ENCODE results near the gene NFATC4.

The NFATC4 gene

DNA sequence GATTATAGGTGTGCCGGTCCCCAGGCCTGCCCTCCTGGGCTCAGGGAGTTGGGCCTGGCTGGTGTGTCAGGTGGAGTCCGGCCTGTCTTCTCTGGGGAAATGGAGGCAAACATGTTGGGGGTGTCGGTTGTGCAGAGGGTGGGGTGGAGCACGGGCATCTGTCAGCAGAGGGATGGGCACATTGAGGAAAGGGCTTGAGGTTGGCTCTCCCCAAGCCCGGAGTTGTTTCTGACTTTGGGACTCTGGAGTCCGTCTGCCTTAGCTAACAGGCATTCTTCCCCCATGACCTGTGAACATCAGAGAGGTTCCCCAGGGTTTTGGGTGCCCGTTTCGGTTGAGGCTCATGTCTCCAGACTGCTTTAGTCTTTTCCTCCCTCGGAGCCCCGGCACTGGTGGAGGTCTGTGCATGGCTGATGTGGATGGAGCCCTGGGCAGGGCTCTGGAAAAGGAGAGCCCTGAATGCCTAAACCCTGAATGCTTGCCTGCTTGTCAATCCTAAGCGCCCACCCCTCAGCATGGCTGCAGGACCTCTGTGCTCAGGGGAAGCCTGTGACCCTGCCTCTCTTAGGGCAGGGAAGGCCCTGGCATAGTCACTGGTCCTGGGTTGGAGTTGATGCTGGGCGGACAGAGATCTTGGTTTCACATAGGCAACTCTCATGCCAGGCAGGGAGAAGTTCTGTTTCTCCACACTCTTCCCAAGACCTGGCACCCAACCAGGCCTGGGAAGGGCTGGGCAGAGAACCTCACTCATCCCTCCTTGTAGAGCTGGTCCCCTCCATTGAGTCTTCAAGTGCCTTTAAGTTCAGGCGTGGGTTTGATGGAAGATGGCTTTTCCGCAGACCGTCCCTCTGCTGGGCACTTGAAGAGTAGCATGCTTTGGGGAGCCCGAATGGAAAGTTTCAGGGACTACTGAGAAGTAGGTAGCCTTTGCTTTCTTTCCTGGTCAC lies 43.7 kb downstream of the NFATC4 start:
- DNase-seq, result no peak

DNA sequence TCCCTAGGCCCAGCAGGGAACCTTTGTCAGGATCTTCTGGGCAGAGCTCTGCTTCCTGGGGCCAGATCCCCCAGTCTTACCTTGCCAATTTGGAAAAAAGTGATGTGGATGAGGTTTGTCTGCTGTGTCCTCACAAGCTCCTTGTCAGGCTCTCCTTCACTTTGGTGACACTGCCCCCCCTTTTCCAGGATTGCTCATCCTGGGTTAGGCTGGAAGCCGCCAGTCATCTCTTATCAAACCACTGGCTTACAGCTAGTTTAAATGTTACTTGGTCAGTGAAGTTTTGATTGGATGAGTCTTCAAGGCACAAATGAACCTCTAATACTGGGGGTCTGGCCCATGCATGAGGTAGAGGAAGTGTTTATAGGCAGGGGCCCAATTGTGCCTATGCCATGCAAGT lies 46.1 kb downstream of the NFATC4 start:
- no peak for DNase-seq

DNA sequence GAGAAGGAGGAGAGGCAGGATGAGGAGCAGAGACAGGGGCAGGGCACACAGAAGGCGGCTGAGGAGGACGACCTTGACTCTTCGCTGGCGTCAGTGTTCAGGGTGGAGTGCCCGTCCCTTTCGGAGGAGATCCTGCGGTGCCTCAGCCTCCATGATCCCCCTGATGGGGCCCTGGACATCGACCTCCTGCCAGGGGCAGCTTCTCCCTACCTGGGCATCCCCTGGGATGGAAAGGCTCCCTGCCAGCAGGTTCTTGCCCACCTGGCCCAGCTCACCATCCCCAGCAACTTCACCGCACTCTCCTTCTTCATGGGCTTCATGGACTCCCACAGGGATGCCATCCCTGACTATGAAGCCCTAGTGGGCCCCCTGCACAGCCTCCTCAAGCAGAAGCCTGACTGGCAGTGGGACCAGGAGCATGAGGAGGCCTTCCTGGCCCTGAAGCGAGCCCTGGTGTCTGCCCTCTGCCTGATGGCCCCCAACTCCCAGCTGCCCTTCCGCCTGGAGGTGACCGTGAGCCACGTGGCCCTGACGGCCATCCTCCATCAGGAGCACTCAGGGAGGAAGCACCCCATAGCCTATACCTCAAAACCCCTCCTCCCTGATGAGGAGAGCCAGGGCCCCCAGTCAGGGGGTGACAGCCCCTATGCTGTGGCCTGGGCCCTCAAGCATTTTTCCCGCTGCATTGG lies 46.9 kb downstream of the NFATC4 start:
- no peak for DNase-seq

DNA sequence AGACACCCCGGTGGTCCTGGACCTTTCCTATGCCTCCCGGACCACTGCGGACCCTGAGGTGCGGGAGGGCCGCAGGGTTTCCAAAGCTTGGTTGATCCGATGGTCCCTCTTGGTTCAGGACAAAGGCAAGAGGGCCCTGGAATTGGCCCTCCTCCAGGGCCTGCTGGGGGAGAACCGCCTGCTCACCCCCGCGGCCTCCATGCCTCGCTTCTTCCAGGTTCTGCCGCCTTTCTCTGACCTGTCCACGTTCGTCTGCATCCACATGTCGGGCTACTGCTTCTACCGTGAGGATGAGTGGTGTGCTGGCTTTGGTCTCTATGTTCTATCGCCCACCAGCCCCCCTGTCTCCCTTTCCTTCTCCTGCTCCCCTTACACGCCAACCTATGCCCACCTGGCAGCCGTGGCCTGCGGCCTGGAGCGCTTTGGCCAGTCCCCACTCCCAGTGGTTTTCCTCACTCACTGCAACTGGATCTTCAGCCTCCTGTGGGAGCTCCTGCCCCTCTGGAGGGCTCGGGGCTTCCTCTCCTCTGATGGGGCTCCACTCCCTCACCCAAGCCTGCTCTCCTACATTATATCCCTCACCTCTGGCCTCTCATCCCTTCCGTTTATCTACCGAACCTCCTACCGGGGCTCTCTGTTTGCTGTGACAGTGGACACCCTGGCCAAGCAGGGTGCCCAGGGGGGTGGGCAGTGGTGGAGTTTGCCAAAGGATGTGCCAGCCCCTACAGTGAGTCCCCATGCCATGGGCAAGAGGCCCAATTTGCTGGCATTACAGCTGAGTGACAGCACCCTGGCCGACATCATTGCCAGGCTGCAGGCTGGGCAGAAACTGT lies 47.7 kb downstream of the NFATC4 start:
- no peak for DNase-seq

DNA sequence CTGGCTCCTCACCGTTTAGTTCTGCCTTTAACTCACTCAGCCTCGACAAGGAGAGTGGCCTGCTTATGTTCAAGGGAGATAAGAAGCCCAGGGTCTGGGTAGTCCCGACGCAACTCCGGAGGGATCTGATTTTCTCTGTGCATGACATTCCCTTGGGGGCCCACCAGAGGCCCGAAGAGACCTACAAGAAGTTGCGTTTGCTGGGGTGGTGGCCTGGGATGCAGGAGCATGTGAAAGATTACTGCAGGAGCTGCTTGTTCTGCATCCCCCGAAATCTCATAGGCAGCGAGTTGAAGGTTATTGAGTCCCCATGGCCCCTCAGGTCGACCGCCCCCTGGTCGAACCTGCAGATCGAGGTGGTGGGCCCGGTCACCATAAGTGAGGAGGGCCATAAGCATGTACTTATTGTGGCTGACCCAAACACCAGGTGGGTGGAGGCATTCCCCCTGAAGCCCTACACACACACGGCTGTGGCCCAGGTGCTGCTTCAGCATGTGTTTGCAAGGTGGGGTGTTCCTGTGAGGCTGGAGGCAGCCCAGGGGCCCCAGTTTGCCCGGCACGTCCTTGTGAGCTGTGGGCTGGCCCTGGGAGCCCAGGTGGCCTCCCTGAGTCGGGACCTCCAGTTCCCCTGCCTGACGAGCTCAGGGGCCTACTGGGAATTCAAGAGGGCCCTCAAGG lies 48.4 kb downstream of the NFATC4 start:
- DNase-seq, result no peak

DNA sequence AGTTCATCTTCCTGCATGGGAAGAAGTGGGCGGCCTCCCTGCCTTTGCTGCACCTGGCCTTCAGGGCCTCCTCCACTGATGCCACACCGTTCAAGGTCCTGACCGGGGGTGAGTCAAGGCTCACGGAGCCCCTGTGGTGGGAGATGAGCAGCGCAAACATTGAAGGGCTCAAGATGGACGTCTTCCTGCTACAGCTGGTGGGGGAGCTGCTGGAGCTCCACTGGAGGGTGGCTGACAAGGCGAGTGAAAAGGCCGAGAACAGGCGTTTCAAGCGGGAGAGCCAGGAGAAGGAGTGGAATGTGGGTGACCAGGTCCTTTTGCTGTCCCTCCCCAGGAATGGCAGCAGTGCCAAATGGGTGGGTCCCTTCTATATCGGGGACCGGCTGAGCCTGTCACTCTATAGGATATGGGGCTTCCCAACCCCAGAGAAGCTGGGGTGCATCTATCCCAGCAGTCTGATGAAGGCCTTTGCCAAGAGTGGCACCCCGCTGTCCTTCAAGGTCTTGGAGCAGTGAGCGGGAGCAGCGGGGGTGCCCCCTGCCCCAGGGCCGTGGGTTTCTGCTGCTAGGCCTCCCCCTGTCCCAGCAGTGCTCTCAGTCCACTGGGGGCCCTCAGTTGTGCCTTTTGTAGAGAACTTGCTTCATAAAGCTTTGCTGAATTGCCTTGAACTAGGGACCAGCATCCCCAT lies 49.1 kb downstream of the NFATC4 start:
- no peak for DNase-seq

DNA sequence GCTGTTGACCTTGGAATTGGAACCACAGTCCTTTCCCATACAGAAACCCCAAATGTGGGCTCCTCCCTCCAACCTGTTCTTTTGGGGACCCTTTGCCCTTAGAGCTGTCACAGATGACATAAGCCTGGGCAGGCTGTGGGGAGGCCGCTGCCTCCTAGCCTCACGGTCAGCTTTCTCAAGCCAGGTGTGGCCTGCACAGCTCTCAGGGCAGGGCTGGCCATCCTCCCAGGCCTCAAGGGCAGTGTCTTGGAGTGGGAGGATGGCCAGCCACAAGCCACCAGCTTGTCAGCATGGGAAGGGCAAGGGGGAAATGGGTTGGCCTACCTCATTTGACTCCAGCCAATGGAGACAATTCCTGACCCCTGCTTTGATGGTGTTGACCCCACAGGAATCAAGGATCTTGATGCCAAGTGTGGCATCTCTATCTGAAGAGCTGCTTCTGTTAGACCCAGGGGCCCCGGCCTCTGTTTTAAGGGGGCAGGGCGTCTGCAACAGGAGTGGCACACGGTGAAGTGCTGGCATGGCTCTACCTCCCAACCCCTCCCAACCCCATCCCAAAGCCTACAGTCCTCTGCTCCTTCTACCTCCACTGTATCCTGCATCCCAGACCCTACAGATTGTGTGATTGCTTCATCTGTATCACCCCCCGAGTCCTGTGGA lies 50.0 kb downstream of the NFATC4 start:
- no peak for DNase-seq

DNA sequence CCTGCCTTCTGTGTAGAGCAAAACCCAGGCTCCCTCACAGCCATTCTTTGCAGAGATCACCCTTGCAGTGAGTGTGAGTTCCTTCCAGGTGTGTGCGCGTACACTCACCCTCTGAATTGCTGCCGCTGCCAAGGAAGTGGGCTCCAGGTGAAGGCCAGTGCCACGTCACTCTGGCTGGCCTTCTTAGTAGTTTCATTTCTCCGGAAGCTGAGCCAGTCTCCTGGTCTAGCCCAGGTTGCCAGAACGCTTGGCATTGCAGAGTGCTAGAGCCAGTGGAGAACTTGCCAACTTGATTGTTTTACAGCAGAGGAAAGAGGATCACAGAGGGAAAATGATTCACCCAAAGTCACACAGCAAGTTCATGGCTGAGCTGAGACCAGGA lies 50.5 kb downstream of the NFATC4 start:
- DNase-seq, result no peak

DNA sequence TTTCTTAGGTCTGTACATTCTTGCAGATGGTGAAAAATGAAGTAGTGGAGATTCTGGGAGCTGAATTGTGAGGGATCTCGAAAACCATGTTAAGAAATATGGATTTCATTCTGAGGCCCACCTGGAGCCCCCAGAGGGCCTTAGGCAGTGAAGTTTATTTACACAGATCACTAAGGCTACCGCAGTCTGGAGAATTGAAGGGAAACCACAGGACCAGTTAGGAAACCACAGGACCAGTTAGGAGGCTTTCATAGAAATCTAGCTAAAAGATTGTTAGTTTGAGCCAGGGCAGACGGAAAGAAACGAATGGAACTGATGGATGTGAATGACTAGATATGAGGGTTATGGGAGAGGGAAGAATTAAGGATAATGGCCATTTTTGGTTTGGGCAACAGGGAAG lies 54.3 kb downstream of the NFATC4 start:
- no peak for DNase-seq

DNA sequence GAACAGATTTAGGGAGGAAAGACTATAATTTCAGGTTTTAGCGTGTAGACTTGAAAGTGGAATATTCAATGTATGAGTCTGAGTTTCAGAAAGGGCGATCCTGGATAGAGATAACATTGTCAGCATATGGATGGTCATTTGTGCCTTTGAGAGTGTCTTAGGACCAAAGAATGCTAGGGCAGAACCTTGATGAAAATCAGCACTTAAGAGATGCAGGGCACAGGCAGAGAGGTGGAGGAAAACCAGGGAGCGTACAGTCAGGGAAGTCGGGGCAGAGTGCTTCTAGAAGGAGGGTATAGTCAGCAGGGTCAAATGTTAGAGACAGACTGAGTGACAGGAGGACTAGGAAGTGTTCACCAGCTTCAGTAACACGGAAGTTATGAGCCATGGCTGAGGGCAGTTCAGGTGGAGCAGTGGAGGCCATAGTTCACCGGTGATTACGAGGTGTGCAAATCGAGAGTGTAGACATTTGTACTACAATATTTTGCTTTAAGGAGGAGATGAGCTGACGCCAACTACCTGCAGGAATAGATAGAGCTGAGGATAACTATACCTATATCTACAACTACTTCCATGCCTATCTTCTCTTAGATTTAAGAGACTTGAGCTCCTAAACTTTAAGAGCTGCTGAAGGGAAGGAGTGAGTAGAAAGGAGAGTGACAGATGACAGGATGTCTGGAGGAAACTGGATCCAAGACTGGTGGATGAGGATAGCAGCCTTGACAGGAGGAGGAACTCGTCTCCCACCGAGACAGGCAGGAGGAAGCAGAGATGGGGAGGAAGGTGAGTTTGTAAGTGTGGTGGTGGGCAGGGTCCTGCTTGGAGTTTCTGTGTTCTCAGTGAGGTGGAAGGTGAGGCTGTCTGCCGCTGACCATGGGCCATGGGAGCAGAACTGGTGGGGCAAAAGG lies 55.0 kb downstream of the NFATC4 start:
- no peak for DNase-seq

DNA sequence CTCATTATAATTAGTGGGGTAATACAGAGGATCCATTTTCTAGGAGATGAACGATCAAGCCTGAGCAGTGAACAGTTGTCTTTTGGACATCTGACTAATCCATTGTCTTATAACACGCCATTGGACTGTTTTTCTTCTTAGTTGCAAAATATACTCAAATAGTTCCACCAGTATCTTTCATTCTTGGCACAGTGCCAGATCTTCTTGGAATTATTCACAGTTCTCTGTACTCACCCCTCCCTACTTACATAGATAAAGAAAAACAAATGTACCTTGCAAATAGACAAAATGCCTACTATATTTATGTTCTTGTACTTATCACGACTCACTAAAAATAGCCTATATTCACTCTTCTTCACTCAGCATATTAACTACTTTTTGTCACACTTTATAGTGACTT lies 57.7 kb downstream of the NFATC4 start:
- no peak for DNase-seq

DNA sequence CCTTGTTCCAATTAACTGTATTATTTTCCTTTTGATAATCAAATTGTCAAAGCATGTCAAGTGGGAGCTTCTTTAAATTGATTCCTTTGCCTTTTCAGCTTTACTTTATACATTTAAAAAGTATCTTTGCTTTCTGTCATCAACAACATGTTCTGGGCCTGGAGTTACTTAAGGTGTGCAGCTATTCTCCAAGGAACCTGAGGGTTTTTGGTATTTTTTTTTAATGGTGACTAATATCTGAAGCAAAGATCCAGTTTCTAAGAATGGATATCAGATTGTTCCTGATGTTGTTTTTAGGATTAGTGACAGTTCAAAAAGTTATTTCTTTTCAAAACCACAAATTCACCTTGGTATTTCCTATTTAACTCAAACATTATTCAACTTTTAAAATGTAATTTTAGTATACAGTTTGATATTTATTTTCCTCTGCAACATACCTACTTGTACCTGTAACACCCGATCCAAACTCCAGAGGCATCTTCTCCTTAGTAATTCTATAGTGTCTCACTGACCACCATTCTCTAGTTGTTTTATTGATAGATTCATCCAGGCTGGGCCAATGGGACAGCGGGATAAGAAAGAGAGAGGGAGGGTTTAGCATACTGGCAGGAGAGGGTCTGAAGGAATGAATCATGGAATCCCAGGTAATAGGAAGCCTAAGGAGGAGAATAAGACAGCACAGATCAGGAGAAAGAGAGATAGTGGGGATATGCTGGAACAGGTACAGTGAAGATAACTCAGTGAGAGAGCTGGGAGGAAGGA lies 58.3 kb downstream of the NFATC4 start:
- no peak for DNase-seq

DNA sequence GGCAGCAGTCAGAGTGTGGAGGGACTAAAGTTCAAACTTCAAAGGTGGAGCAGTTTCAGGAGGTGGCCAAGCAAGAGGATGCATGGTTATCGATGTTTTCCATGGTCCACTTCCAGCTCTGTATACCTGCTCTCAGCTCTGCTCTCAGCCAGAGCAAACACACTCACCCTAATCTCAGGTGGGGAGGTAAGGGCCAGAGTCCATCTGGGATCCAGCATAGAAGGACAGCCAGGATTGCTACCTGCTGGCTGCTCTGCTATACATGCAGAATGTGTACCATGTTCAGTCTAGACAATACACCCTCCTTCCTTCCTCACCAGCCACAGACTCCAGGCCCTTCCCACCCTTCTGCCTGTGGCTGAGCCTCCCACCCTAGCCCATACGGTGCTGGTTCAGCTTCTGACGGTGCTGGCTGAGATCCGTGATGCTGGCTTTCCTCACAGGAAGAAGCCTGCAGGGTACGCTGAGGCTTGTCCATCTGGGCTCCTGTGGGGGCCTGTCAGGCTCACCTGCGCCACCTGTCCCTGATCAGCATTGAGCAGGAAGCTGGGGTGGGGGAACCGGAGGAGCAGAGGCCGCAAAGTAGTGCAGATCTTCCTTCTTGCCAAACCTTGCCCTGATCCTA lies 59.0 kb downstream of the NFATC4 start:
- no peak for DNase-seq

DNA sequence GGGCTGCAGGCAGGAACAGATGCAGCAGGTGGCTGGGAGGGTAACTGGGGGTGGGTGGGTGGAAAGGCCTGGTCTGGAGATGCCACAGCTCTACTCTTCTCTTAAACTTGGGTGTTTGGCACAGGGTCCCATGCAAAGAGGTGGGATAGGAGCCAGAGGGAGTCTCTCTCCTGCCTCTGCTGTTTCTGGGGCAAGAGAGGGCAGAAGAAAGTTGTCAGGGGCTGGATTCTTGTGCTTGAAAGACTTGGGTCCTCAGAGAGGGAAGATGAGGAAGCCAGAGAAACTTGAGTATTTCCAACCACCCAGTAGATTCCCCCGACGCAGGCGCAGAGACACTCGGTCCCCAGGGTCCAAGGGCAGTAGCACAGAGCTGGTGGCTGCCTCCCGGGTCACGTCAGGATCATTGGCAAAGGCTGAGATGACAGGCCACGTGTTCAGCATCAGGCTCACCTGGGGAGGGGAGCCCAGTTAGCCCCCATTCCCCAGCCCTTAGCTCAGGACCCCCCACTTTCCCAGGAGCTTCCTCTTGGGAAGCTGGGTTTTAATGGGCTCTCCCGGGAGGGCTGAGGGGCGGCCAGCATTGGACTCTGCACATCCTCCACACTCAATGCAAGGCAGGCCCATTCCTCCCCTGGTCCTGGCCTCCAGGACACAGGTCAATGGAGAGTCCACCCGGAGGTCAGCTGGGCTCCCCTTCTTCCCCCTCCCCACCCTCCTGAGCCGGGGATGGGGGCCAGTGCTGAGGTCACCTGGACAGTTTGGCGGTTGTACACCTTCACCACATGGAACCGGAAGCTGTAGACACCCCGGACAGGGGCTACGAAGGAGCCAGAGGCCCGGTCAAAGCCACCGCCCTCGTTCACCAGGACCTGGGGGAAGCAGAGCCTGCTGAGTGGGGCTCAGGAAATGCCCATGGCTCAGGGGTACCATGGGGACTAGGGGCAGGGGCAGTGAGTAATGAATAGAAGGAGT lies 59.8 kb downstream of the NFATC4 start:
- DNase-seq, result no peak

DNA sequence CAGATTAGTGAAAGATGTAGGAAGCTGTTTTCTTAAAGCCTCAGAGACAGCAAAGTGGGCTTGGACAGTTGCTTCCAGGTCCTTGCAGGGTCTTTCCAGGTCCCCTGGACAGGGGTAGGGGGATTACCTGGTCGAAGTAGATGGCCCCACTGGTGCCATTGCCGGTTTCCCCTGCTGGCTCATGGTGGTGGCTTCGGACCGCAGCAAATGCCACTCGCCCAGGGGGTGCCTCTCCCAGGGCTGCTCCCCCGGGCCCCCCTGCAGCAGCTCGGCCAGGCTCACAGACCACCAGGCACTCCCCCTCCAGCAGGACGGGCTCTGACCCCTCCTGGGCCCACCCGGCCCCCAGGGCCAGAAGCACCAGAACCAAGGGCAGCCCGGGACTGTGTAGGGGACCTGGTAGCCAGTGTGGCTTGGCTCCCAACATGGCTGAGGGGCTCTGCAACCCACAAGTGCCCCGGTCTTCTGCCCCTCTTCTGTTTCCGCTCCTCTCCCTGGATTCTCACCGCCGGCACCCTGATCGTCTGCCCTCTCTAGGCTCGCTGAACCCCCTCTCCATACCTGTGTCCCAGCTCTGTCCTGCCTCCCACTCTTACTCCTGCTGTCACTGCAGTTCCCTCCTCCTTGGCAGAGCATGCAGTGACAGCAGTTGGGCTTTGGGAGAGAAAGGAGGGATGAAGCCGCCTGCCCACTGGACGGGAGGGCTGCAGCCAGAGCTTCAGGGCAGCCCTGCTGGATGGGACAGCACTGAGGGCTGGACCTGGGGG lies 60.8 kb downstream of the NFATC4 start:
- DNase-seq, result no peak
